GM21447 (cell line): ENCODE results near the gene SLC10A7.
A peak's percentile ranks its signal among the peaks of the same experiment; 100 is the strongest.

Experiments
- ATAC-seq: cut with Tn5 transposase; IDR thresholded peaks from one replicate; pipeline ENCODE4 v1.9.1; 2021; ENCODE audit not compliant: unreplicated experiment

Gene SLC10A7

GRCh38 chr4:146265950-146266490 is 255.7 kb downstream of the SLC10A7 start:
- ATAC-seq: no peak

GRCh38 chr4:146263793-146264192 is 257.9 kb downstream of the SLC10A7 start:
- no peak for ATAC-seq

GRCh38 chr4:146261041-146261440 is 260.7 kb downstream of the SLC10A7 start:
- ATAC-seq: no peak

GRCh38 chr4:146260521-146260920 is 261.2 kb downstream of the SLC10A7 start:
- ATAC-seq: no peak

- no peak for ATAC-seq
Observed at GRCh38 chr4:146257511-146257910, 264.2 kb downstream of the SLC10A7 start.

GRCh38 chr4:146256328-146256727 is 265.4 kb downstream of the SLC10A7 start:
- no peak for ATAC-seq

- ATAC-seq: no peak
Observed at GRCh38 chr4:146255874-146256273, 265.9 kb downstream of the SLC10A7 start.

- ATAC-seq: no peak
Observed at GRCh38 chr4:146255463-146255862, 266.3 kb downstream of the SLC10A7 start.

GRCh38 chr4:146252969-146253611 is 268.6 kb downstream of the SLC10A7 start:
- no peak for ATAC-seq

- ATAC-seq: no peak
Observed at GRCh38 chr4:146247356-146247755, 274.4 kb downstream of the SLC10A7 start.

GRCh38 chr4:146246381-146246780 is 275.4 kb downstream of the SLC10A7 start:
- ATAC-seq: no peak

- no peak for ATAC-seq
Observed at GRCh38 chr4:146245850-146246249, 275.9 kb downstream of the SLC10A7 start.

GRCh38 chr4:146245246-146245645 is 276.5 kb downstream of the SLC10A7 start:
- ATAC-seq: no peak

GRCh38 chr4:146244496-146244895 is 277.2 kb downstream of the SLC10A7 start:
- no peak for ATAC-seq

GRCh38 chr4:146243883-146244277 is 277.9 kb downstream of the SLC10A7 start:
- ATAC-seq: no peak

- ATAC-seq: peak; percentile 80
Observed at GRCh38 chr4:146243141-146243882, 278.4 kb downstream of the SLC10A7 start.

GRCh38 chr4:146238107-146238506 is 283.6 kb downstream of the SLC10A7 start:
- no peak for ATAC-seq

GRCh38 chr4:146237092-146237491 is 284.6 kb downstream of the SLC10A7 start:
- ATAC-seq: no peak

GRCh38 chr4:146236216-146236615 is 285.5 kb downstream of the SLC10A7 start:
- no peak for ATAC-seq

GRCh38 chr4:146235654-146236177 is 286.0 kb downstream of the SLC10A7 start:
- ATAC-seq: no peak

GRCh38 chr4:146232131-146232722 is 289.5 kb downstream of the SLC10A7 start:
- no peak for ATAC-seq

- no peak for ATAC-seq
Observed at GRCh38 chr4:146229406-146229805, 292.3 kb downstream of the SLC10A7 start.
